ENCODE data around the gene B4GALT6. TPM values are rescaled to one million over a fixed set of nuclear protein-coding genes. Genes with fewer than 3 reads are reported as not detected.

Gene B4GALT6
- total and polyA plus RNA-seq, 2 donors (not counting 1 experiment from before 2014, with no cell fraction given) = 1.7 TPM; not detected in 1

DNA sequence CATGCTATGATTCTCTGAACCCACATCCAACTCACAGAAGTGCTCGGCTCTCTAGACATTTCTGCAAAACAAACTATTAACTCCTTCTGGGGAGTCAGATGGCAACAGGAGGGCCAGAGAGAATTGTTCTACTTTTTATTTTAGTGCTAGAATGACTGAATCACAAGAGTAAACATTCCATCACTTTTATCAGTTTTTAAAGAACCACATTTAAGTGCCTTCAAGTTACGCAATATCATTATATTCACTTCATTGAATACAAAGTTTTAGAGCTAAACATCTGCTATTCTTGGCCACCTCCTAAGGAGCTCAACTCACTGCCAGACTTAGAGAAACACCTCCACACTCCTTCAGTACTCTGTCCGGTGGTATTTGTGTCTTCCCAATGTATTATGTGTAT lies 22.4 kb downstream of the B4GALT6 start:
- Histone ChIP-seq H3K27ac (ENCODE audit: low read length in 2 of 2) (no peak overlapping the region), H4K20me1 (ENCODE audit: control insufficient read depth, insufficient read depth, low read length, poor library complexity, severe bottlenecking) (no peaks in the 10 kb centered on the region), H2AFZ (ENCODE audit: insufficient read depth, low read depth, low read length, poor library complexity, severe bottlenecking) (no peak overlapping the region), H3K9ac (ENCODE audit: low read length) (no peak overlapping the region), H3K27me3 (replicated peaks in 1 of 4; ENCODE audit: control extremely low read depth in 1 of 4, control insufficient read depth in 3 of 4, insufficient read depth in 4 of 4, low read length in 3 of 4) (no peaks in the 10 kb centered on the region), H3K79me2 (ENCODE audit: control insufficient read depth, insufficient read depth, low read length) (no peaks in the 10 kb centered on the region), H3K4me2 (replicated peaks; ENCODE audit: low read depth, low read length, poor library complexity, severe bottlenecking) (no peak overlapping the region), H3K36me3 (replicated peaks in 1 of 2; ENCODE audit: control extremely low read depth in 1 of 2, control insufficient read depth in 1 of 2, extremely low read depth in 1 of 2, insufficient read depth in 2 of 2, low read length in 1 of 2) (no peaks in the 10 kb centered on the region), H3K9me3 (ENCODE audit: control extremely low read depth in 1 of 3, control insufficient read depth in 2 of 3, insufficient read depth in 1 of 3, low read length in 2 of 3) (no peaks in the 10 kb centered on the region), H3K4me1 (ENCODE audit: control insufficient read depth in 2 of 2, insufficient read depth in 2 of 2, low read length in 2 of 2) (peaks cover 18 to 20% of the 10 kb centered on the region in 2 donors), H3K4me3 (ENCODE audit: control extremely low read depth in 1 of 5, extremely low read depth in 1 of 5, insufficient read depth in 1 of 5, low read depth in 2 of 5, low read length in 4 of 5) (no peak overlapping the region)
- TF ChIP-seq, protein P1, sequence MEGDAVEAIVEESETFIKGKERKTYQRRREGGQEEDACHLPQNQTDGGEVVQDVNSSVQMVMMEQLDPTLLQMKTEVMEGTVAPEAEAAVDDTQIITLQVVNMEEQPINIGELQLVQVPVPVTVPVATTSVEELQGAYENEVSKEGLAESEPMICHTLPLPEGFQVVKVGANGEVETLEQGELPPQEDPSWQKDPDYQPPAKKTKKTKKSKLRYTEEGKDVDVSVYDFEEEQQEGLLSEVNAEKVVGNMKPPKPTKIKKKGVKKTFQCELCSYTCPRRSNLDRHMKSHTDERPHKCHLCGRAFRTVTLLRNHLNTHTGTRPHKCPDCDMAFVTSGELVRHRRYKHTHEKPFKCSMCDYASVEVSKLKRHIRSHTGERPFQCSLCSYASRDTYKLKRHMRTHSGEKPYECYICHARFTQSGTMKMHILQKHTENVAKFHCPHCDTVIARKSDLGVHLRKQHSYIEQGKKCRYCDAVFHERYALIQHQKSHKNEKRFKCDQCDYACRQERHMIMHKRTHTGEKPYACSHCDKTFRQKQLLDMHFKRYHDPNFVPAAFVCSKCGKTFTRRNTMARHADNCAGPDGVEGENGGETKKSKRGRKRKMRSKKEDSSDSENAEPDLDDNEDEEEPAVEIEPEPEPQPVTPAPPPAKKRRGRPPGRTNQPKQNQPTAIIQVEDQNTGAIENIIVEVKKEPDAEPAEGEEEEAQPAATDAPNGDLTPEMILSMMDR (IDR thresholded peaks at IDR 0.05) = no peak
- TF ChIP-seq EZH2 (IDR thresholded peaks at IDR 0.05; ENCODE audit: borderline replicate concordance, insufficient read depth, low read depth, low read length, poor library complexity, severe bottlenecking) = no peak
- Mint-ChIP-seq H3K9me3 (ENCODE audit: insufficient read depth) (no peaks in the 10 kb centered on the region), H3K4me1 (peaks cover 23% of the 10 kb centered on the region), H3K4me3 (no peak overlapping the region), H3K27ac (no peak overlapping the region), H3K27me3 (no peaks in the 10 kb centered on the region)
- WGBS (ENCODE audit: insufficient coverage) = 100% methylated on average over 1 of the region's 3 CpGs
- no peak for DNase-seq
- ATAC-seq (ENCODE audit: low read depth) = no peak
- ChIA-PET CTCF (interaction anchor here (0.9 to 1.3 kb wide), 3 partner anchors 8 to 60 kb away, joined by 3 read pairs; no protein-coding TSS in a partner anchor), POLR2A (no interaction called here)
- intact Hi-C loops (cut with micrococcal nuclease) = no loop called here

DNA sequence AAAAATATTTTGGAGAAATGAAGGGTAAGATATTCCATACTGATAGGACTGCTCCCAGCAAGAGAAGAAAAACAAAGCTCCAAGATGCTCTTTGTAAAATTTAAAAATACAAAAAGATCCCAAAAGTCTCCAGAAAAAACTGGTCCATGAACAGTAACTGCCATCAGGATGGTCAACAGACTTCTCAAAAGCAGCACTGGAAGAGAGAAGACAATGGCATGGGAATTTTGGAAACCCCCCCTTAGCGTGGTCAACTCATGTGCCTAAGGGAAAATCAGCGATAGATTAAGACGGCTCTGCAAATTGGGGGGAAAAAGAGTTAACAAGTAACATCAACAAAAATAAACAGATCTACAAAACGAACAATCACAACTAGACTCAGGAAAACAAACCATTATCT lies 23.6 kb downstream of the B4GALT6 start:
- no peak overlapping the region for H3K27ac ChIP-seq (ENCODE audit: low read length in 2 of 2)
- Mint-ChIP-seq H3K9me3 (ENCODE audit: insufficient read depth) (no peaks in the 10 kb centered on the region), H3K4me1 (peaks cover 25% of the 10 kb centered on the region), H3K27me3 (no peaks in the 10 kb centered on the region), H3K27ac (no peak overlapping the region), H3K4me3 (no peak overlapping the region)
- H3K27me3 ChIP-seq (replicated peaks in 1 of 4; ENCODE audit: control extremely low read depth in 1 of 4, control insufficient read depth in 3 of 4, insufficient read depth in 4 of 4, low read length in 3 of 4) = no peaks in the 10 kb centered on the region
- no peak overlapping the region for H3K9ac ChIP-seq (ENCODE audit: low read length)
- no peak for ATAC-seq (ENCODE audit: low read depth)
- H3K4me1 ChIP-seq (ENCODE audit: control insufficient read depth in 2 of 2, insufficient read depth in 2 of 2, low read length in 2 of 2) = peaks cover 18 to 20% of the 10 kb centered on the region in 2 donors
- no CpG with 5 or more reads among the region's 4 CpGs for WGBS (ENCODE audit: insufficient coverage)
- TF ChIP-seq, protein P1 (IDR thresholded peaks at IDR 0.05) = no peak
- no peak for TF ChIP-seq EZH2 (IDR thresholded peaks at IDR 0.05; ENCODE audit: borderline replicate concordance, insufficient read depth, low read depth, low read length, poor library complexity, severe bottlenecking)
- H3K9me3 ChIP-seq (ENCODE audit: control extremely low read depth in 1 of 3, control insufficient read depth in 2 of 3, insufficient read depth in 1 of 3, low read length in 2 of 3) = no peaks in the 10 kb centered on the region
- no peak overlapping the region for H3K4me2 ChIP-seq (replicated peaks; ENCODE audit: low read depth, low read length, poor library complexity, severe bottlenecking)
- H2AFZ ChIP-seq (ENCODE audit: insufficient read depth, low read depth, low read length, poor library complexity, severe bottlenecking) = no peak overlapping the region
- H3K36me3 ChIP-seq (replicated peaks in 1 of 2; ENCODE audit: control extremely low read depth in 1 of 2, control insufficient read depth in 1 of 2, extremely low read depth in 1 of 2, insufficient read depth in 2 of 2, low read length in 1 of 2) = no peaks in the 10 kb centered on the region
- no peaks in the 10 kb centered on the region for H3K79me2 ChIP-seq (ENCODE audit: control insufficient read depth, insufficient read depth, low read length)
- no peak overlapping the region for H3K4me3 ChIP-seq (ENCODE audit: control extremely low read depth in 1 of 5, extremely low read depth in 1 of 5, insufficient read depth in 1 of 5, low read depth in 2 of 5, low read length in 4 of 5)
- ChIA-PET POLR2A (no interaction called here), CTCF (no interaction called here)
- no peaks in the 10 kb centered on the region for H4K20me1 ChIP-seq (ENCODE audit: control insufficient read depth, insufficient read depth, low read length, poor library complexity, severe bottlenecking)
- intact Hi-C loops (cut with micrococcal nuclease) = no loop called here
- no peak for DNase-seq
